H1 (cell line): ENCODE measurements around the gene BICDL1. TPM values are rescaled to one million over a fixed set of nuclear protein-coding genes. Genes with fewer than 3 reads are reported as not detected.

Source experiments
- CTCF ChIA-PET: fragments of 300-600 bp; sonication (Branson Sonifier 250); formaldehyde crosslinking; loops from one replicate; lab custom pipeline; 2021; ENCODE audit not compliant: partially characterized antibody; lab: Charles Lee
- POLR2A ChIA-PET: fragments of 300-600 bp; sonication (Branson Sonifier 250); formaldehyde crosslinking; loops from one replicate; lab custom pipeline; 2021; ENCODE audit warnings: inconsistent platforms; ENCODE audit not compliant: partially characterized antibody; lab: Charles Lee
- DNase-seq, 2 experiments: peaks; one replicate each; pipeline versions ENCODE4 v3.0.0 to v3.0.0-alpha.2; 2010 to 2022; ENCODE audit warnings: low spot score in 2 of 2, low read depth in 1 of 2, mixed read lengths in 1 of 2
- FAIRE-seq: peaks from 2 replicates; lab custom pipeline; 2011; peaks lifted over from hg19 to GRCh38; lab: Jason Lieb, UNC
- H2AFZ ChIP-seq: 2 replicates; pipeline ENCODE4 v1.8.1; 2012; ENCODE audit warnings: low read length, inconsistent platforms
- H2AK5ac ChIP-seq: 2 replicates; pipeline ENCODE4 v1.6.1; 2013; ENCODE audit warnings: low read depth, low read length
- H2BK120ac ChIP-seq: replicated peaks from 2 replicates; pipeline ENCODE3; 2013; ENCODE audit warnings: low read depth, low read length, inconsistent platforms
- H2BK12ac ChIP-seq: 2 replicates; pipeline ENCODE4 v1.6.1; 2013; ENCODE audit warnings: low read depth, low read length
- H2BK15ac ChIP-seq: 2 replicates; pipeline ENCODE4 v1.6.1; 2013; ENCODE audit warnings: low read length
- H2BK20ac ChIP-seq: 2 replicates; pipeline ENCODE4 v1.6.1; 2013; ENCODE audit warnings: low read length
- H2BK5ac ChIP-seq: 2 replicates; pipeline ENCODE4 v1.6.1; 2013; ENCODE audit warnings: low read depth, low read length
- H3K14ac ChIP-seq: 2 replicates; pipeline ENCODE4 v1.6.1; 2013; ENCODE audit warnings: inconsistent platforms; ENCODE audit not compliant: insufficient read length
- H3K18ac ChIP-seq: 2 replicates; pipeline ENCODE4 v1.6.1; 2013; ENCODE audit warnings: low read length; ENCODE audit errors: extremely low read depth
- H3K23ac ChIP-seq: 2 replicates; pipeline ENCODE4 v1.6.1; 2013; ENCODE audit warnings: inconsistent platforms; ENCODE audit not compliant: insufficient read length
- H3K23me2 ChIP-seq: 2 replicates; pipeline ENCODE4 v1.6.1; 2013; ENCODE audit warnings: low read depth, low read length
- H3K27ac ChIP-seq: 2 replicates; pipeline ENCODE4 v1.6.1; 2011; ENCODE audit warnings: low read depth, low read length, inconsistent platforms
- H3K27me3 ChIP-seq, 4 experiments: replicated peaks in 1 of 4; 1 replicate in 1 of 4; 2 replicates in 3 of 4; pipeline versions ENCODE4 v1.6.1 to v1.8.1; 2011 to 2013; ENCODE audit warnings: low read length in 3 of 4, mild to moderate bottlenecking in 3 of 4, inconsistent platforms in 2 of 4, mixed read lengths in 2 of 4, moderate library complexity in 1 of 4; ENCODE audit not compliant: control insufficient read depth in 3 of 4, insufficient read depth in 3 of 4; ENCODE audit errors: extremely low read depth in 1 of 4
- H3K36me3 ChIP-seq, 4 experiments: 2 replicates each; pipeline versions ENCODE4 v1.6.1 to v1.8.1; 2011 to 2013; ENCODE audit warnings: mild to moderate bottlenecking in 4 of 4, low read length in 3 of 4, moderate library complexity in 2 of 4, control low read depth in 1 of 4, inconsistent platforms in 1 of 4; ENCODE audit not compliant: insufficient read depth in 4 of 4, control insufficient read depth in 2 of 4
- H3K4ac ChIP-seq: replicated peaks from 2 replicates; pipeline ENCODE3; 2013; ENCODE audit warnings: low read length, low read depth, mixed read lengths, inconsistent platforms; ENCODE audit not compliant: insufficient read length
- H3K4me1 ChIP-seq, 4 experiments: replicated peaks in 1 of 4; 1 replicate in 1 of 4; 2 replicates in 3 of 4; pipeline versions ENCODE4 v1.6.1 to v1.8.1; 2011 to 2013; ENCODE audit warnings: low read length in 3 of 4, inconsistent platforms in 2 of 4, mixed read lengths in 1 of 4; ENCODE audit not compliant: insufficient read depth in 4 of 4, control insufficient read depth in 3 of 4
- H3K4me2 ChIP-seq, 2 experiments: 2 replicates each; pipeline versions ENCODE4 v1.6.1 to v1.8.1; 2011 to 2013; ENCODE audit warnings: low read depth in 2 of 2, low read length in 2 of 2, control low read depth in 1 of 2, inconsistent platforms in 1 of 2, mild to moderate bottlenecking in 1 of 2; ENCODE audit not compliant: insufficient read depth in 1 of 2
- H3K4me3 ChIP-seq, 4 experiments: fragments of 200-600, 300-600 bp in 1 of 4; sonication (generic), shearing (Covaris generic), sonication (Bioruptor Twin) in 1 of 4; 2 replicates each; pipeline versions ENCODE4 v1.5.1 to v1.8.1; 2011 to 2016; ENCODE audit warnings: low read length in 4 of 4, low read depth in 3 of 4, control low read depth in 2 of 4, inconsistent platforms in 2 of 4, mild to moderate bottlenecking in 2 of 4, mixed read lengths in 1 of 4, moderate library complexity in 1 of 4; ENCODE audit not compliant: insufficient read depth in 2 of 4; ENCODE audit errors: extremely low read depth in 1 of 4
- H3K56ac ChIP-seq: replicated peaks from 2 replicates; pipeline ENCODE3; 2013; ENCODE audit warnings: low read depth, mild to moderate bottlenecking, mixed read lengths, low read length, inconsistent platforms; ENCODE audit not compliant: insufficient read length
- H3K79me1 ChIP-seq: 2 replicates; pipeline ENCODE4 v1.6.1; 2013; ENCODE audit warnings: low read depth, low read length, control low read depth
- H3K79me2 ChIP-seq, 2 experiments: 2 replicates each; pipeline versions ENCODE4 v1.6.1 to v1.8.1; 2012 to 2013; ENCODE audit warnings: low read length in 2 of 2, mild to moderate bottlenecking in 2 of 2, inconsistent platforms in 1 of 2; ENCODE audit not compliant: insufficient read depth in 2 of 2, control insufficient read depth in 1 of 2
- H3K9ac ChIP-seq, 4 experiments: replicated peaks in 1 of 4; 1 replicate in 1 of 4; 2 replicates in 3 of 4; pipeline versions ENCODE4 v1.6.1 to v1.8.1; 2011 to 2013; ENCODE audit warnings: low read depth in 3 of 4, low read length in 3 of 4, control low read depth in 2 of 4, mild to moderate bottlenecking in 2 of 4, moderate library complexity in 2 of 4, inconsistent platforms in 1 of 4; ENCODE audit errors: extremely low read depth in 1 of 4
- H3K9me3 ChIP-seq, 2 experiments: 2 replicates each; pipeline versions ENCODE4 v1.6.1 to v1.8.1; 2012 to 2013; ENCODE audit warnings: mild to moderate bottlenecking in 2 of 2, moderate library complexity in 2 of 2, control low read depth in 1 of 2, inconsistent platforms in 1 of 2, low read depth in 1 of 2, low read length in 1 of 2, mixed read lengths in 1 of 2; ENCODE audit not compliant: insufficient read depth in 2 of 2
- H4K20me1 ChIP-seq, 2 experiments: replicated peaks in 1 of 2; 2 replicates each; pipeline versions ENCODE3 to v1.8.1; 2011 to 2013; ENCODE audit warnings: inconsistent platforms in 2 of 2, low read length in 2 of 2, mild to moderate bottlenecking in 1 of 2; ENCODE audit not compliant: insufficient read depth in 2 of 2, control insufficient read depth in 1 of 2
- H4K5ac ChIP-seq: 2 replicates; pipeline ENCODE4 v1.6.1; 2013; ENCODE audit warnings: low read length, low read depth, mixed read lengths, inconsistent platforms; ENCODE audit not compliant: insufficient read length
- H4K8ac ChIP-seq: 2 replicates; pipeline ENCODE4 v1.8.0; 2013; ENCODE audit warnings: mild to moderate bottlenecking, moderate library complexity, low read length, inconsistent platforms; ENCODE audit not compliant: insufficient read depth; ENCODE audit errors: extremely low read depth
- H4K91ac ChIP-seq: replicated peaks from 2 replicates; pipeline ENCODE3; 2013; ENCODE audit warnings: low read length, mixed read lengths, inconsistent platforms; ENCODE audit not compliant: insufficient read length
- SIN3A ChIP-seq, 2 experiments: IDR thresholded peaks in 1 of 2; conservative IDR thresholded peaks in 1 of 2; 2 replicates each; pipeline ENCODE4 v1.6.1; 2011 to 2012; ENCODE audit warnings: low read length in 2 of 2, improper control_type of control experiment in 1 of 2, low read depth in 1 of 2, mild to moderate bottlenecking in 1 of 2
- WGBS, 2 experiments: shearing (Covaris generic) in 1 of 2; methylation state at CpG; one replicate each; pipeline versions ENCODE4 v1.1.6 to v1.1.7; 2013 to 2015; ENCODE audit warnings: low lambda C conversion rate in 2 of 2, mixed read lengths in 2 of 2, inconsistent platforms in 1 of 2, low coverage in 1 of 2, missing lambda C conversion rate in 1 of 2; ENCODE audit not compliant: insufficient replicate concordance in 2 of 2, insufficient coverage in 1 of 2, insufficient read length in 1 of 2; ENCODE audit errors: extremely low coverage in 1 of 2, missing lambda C conversion rate in 1 of 2; 5-methylcytosine and 5-hydroxymethylcytosine counted together
- polyA plus RNA-seq, 7 experiments: library from polyadenylated mRNA; depleted of rRNA in 3 of 7; stranded (reverse) in 5 of 7; unstranded in 2 of 7; fragments of >200 nt in 5 of 7; fragments of 200-250 nt in 2 of 7; gene quantifications; 1 replicate in 5 of 7; 2 replicates in 1 of 7; 4 replicates in 1 of 7; pipeline versions ENCODE4 v1.2.1 to v1.2.3, GENCODE V29; 2011 to 2013; ENCODE audit warnings: missing spikeins in 2 of 7, mixed read lengths in 2 of 7
- total RNA-seq: library from RNA; stranded (reverse); fragmentation: NEBNext Ultra II Directional; extraction: Animal tissue kit (Norgen Biotek cat#: 25700); gene quantifications from 2 replicates; pipeline ENCODE4 v1.2.1, GENCODE V29; 2021

Gene BICDL1
- total and polyA plus RNA-seq, 2 of the 8 experiments (the other 6 are each of a cell fraction or from before 2014, with no cell fraction given), result 17.2 to 25.9 TPM

GRCh38 chr12:120025640-120026039, 36.6 kb downstream of the BICDL1 start:
- WGBS, 2 experiments, result 88% methylated on average over 2 of the region's 2 CpGs; no CpG with 5 or more reads in 1 of the 2 experiments
- Histone ChIP-seq H3K27ac (no peak overlapping the region), H4K91ac (no peak overlapping the region), H3K56ac (no peak overlapping the region), H3K79me1 (no peaks in the 10 kb centered on the region), H3K4me3 (no peak overlapping the region), H3K4me1 (no peaks in the 10 kb centered on the region), H3K9me3 (no peaks in the 10 kb centered on the region), H2BK12ac (no peak overlapping the region), H2BK15ac (no peak overlapping the region), H3K18ac (no peak overlapping the region), H3K79me2 (no peaks in the 10 kb centered on the region), H3K36me3 (no peaks in the 10 kb centered on the region), H4K20me1 (no peaks in the 10 kb centered on the region), H3K27me3 (no peaks in the 10 kb centered on the region), H2AFZ (no peak overlapping the region), H2BK20ac (no peak overlapping the region), H3K4me2 (no peak overlapping the region), H3K9ac (no peak overlapping the region), H2BK120ac (no peak overlapping the region), H2AK5ac (no peak overlapping the region), H3K14ac (no peak overlapping the region), H4K5ac (no peak overlapping the region), H3K23ac (no peak overlapping the region), H3K4ac (no peak overlapping the region), H4K8ac (no peak overlapping the region), H3K23me2 (no peaks in the 10 kb centered on the region), H2BK5ac (no peak overlapping the region)
- ChIA-PET POLR2A (no interaction called here), CTCF (no interaction called here)
- no peak for TF ChIP-seq SIN3A (conservative IDR thresholded peaks at IDR 0.05 in 1 of 2, IDR thresholded peaks at IDR 0.05 in 1 of 2; ENCODE audit: low read depth in 1 of 2, low read length in 2 of 2)
- FAIRE-seq (no peak), DNase-seq (no peak)
